ENCODE measurements around the gene GRIK5.
"Not testable (repeated sequence)": the region's sequence is repeated elsewhere in the genome, so short reads cannot be mapped to it uniquely, and the experiment has no call there.

The GRIK5 gene

DNA sequence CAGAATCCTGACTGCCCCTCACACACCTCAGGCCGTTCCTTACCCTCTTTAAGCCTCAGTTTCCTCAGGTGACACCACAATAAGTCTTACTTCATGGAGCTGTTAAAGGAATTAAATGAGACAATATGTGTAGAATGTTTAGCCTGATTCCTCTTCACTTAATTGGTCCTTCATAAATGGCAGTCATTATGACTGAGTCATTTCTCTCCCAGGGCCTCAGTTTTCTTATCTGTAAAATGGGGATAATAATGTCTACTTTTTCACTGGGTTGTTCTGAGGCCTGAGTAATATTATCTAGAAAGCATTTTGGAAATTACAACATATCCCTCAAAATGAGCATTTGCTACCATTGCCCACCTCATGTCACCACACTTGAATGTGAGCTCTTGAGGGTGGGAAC, 40.7 kb upstream of the GRIK5 start:
- ATAC-seq (ENCODE audit: low read depth) (no peak), DNase-seq (ENCODE audit: low spot score) (no peak)
- H3K27me3 ChIP-seq (ENCODE audit: insufficient read depth, poor library complexity, severe bottlenecking): no peaks in the 10 kb centered on the region
- H3K4me1 ChIP-seq (ENCODE audit: insufficient read depth, poor library complexity, severe bottlenecking): peaks cover 38% of the 10 kb centered on the region
- TF ChIP-seq, protein P1, sequence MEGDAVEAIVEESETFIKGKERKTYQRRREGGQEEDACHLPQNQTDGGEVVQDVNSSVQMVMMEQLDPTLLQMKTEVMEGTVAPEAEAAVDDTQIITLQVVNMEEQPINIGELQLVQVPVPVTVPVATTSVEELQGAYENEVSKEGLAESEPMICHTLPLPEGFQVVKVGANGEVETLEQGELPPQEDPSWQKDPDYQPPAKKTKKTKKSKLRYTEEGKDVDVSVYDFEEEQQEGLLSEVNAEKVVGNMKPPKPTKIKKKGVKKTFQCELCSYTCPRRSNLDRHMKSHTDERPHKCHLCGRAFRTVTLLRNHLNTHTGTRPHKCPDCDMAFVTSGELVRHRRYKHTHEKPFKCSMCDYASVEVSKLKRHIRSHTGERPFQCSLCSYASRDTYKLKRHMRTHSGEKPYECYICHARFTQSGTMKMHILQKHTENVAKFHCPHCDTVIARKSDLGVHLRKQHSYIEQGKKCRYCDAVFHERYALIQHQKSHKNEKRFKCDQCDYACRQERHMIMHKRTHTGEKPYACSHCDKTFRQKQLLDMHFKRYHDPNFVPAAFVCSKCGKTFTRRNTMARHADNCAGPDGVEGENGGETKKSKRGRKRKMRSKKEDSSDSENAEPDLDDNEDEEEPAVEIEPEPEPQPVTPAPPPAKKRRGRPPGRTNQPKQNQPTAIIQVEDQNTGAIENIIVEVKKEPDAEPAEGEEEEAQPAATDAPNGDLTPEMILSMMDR (IDR thresholded peaks at IDR 0.05; ENCODE audit: poor library complexity, severe bottlenecking): no peak
- peak overlapping the region; percentile 96 for H3K27ac ChIP-seq (ENCODE audit: poor library complexity, severe bottlenecking)
- no peaks in the 10 kb centered on the region for H3K36me3 ChIP-seq (ENCODE audit: low read depth)
- H3K4me3 ChIP-seq (ENCODE audit: severe bottlenecking): no peak overlapping the region
- H3K9me3 ChIP-seq (ENCODE audit: severe bottlenecking): no peaks in the 10 kb centered on the region

DNA sequence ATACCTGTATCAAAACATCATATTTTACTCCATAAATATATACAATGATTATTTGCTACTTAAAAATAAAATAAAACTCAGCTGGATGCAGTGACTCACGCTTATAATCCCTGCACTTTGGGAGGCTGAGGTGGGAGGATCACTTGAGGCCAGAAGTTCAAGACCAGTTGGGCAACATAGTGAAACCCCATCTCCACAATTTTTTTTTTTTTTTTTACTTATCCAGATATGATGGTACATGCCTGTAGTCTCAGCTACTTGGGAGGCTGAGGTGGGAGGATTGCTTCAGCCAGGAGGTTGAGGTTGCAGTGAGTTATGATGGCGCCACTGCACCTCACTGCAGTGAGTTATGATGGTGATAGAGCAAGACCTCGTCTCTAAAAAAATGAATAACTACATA, 39.9 kb upstream of the GRIK5 start:
- Histone ChIP-seq H3K9me3 (ENCODE audit: severe bottlenecking) (no peaks in the 10 kb centered on the region), H3K36me3 (ENCODE audit: low read depth) (no peaks in the 10 kb centered on the region), H3K4me3 (ENCODE audit: severe bottlenecking) (no peak overlapping the region), H3K27me3 (ENCODE audit: insufficient read depth, poor library complexity, severe bottlenecking) (no peaks in the 10 kb centered on the region), H3K27ac (ENCODE audit: poor library complexity, severe bottlenecking) (peak overlapping the region; percentile 96), H3K4me1 (ENCODE audit: insufficient read depth, poor library complexity, severe bottlenecking) (peaks cover 38% of the 10 kb centered on the region)
- ATAC-seq (ENCODE audit: low read depth): no peak
- no peak for DNase-seq (ENCODE audit: low spot score)
- TF ChIP-seq, protein P1 (IDR thresholded peaks at IDR 0.05; ENCODE audit: poor library complexity, severe bottlenecking): no peak

- Histone ChIP-seq H3K36me3 (ENCODE audit: low read depth) (no peaks in the 10 kb centered on the region), H3K27me3 (ENCODE audit: insufficient read depth, poor library complexity, severe bottlenecking) (no peaks in the 10 kb centered on the region), H3K4me1 (ENCODE audit: insufficient read depth, poor library complexity, severe bottlenecking) (peaks cover 28% of the 10 kb centered on the region), H3K27ac (ENCODE audit: poor library complexity, severe bottlenecking) (peak overlapping the region; percentile 96), H3K9me3 (ENCODE audit: severe bottlenecking) (no peaks in the 10 kb centered on the region), H3K4me3 (ENCODE audit: severe bottlenecking) (no peak overlapping the region)
- ATAC-seq (ENCODE audit: low read depth): peak; percentile 61
- TF ChIP-seq, protein P1 (IDR thresholded peaks at IDR 0.05; ENCODE audit: poor library complexity, severe bottlenecking): peak; percentile 99
- no peak for DNase-seq (ENCODE audit: low spot score)
Measured at GRCh38 chr19:42108527-42109389, 38.8 kb upstream of the GRIK5 start.

GRCh38 chr19:42105368-42105767, 35.4 kb upstream of the GRIK5 start:
- H3K36me3 ChIP-seq (ENCODE audit: low read depth): no peaks in the 10 kb centered on the region
- DNase-seq (ENCODE audit: low spot score): no peak
- no peak overlapping the region for H3K27ac ChIP-seq (ENCODE audit: poor library complexity, severe bottlenecking)
- ATAC-seq (ENCODE audit: low read depth): no peak
- H3K9me3 ChIP-seq (ENCODE audit: severe bottlenecking): no peaks in the 10 kb centered on the region
- TF ChIP-seq, protein P1 (IDR thresholded peaks at IDR 0.05; ENCODE audit: poor library complexity, severe bottlenecking): no peak
- peaks cover 2% of the 10 kb centered on the region for H3K4me1 ChIP-seq (ENCODE audit: insufficient read depth, poor library complexity, severe bottlenecking)
- H3K4me3 ChIP-seq (ENCODE audit: severe bottlenecking): no peak overlapping the region
- no peaks in the 10 kb centered on the region for H3K27me3 ChIP-seq (ENCODE audit: insufficient read depth, poor library complexity, severe bottlenecking)

DNA sequence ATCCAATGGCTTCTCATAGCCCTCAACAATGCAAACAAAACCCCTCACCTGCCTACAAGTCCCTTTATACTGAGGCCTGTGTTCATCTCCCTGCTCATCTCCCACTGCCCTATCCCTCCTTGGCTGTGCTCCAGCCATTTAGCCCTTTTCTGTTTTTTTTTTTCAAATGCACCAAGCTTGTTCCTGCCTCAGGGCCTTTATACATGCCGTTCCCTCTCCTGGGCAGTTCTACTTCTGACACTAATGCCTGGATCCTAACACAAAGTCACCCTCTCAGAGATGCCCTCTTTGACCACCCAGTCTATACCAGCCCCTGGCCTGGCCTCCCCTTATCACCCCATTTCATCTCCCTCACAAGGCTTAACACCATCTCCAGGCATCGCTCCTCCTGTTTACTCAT, 32.9 kb upstream of the GRIK5 start:
- Histone ChIP-seq H3K36me3 (ENCODE audit: low read depth) (no peaks in the 10 kb centered on the region), H3K9me3 (ENCODE audit: severe bottlenecking) (no peaks in the 10 kb centered on the region), H3K27me3 (ENCODE audit: insufficient read depth, poor library complexity, severe bottlenecking) (no peaks in the 10 kb centered on the region), H3K4me1 (ENCODE audit: insufficient read depth, poor library complexity, severe bottlenecking) (peaks cover 3% of the 10 kb centered on the region), H3K4me3 (ENCODE audit: severe bottlenecking) (no peak overlapping the region), H3K27ac (ENCODE audit: poor library complexity, severe bottlenecking) (no peak overlapping the region)
- ATAC-seq (ENCODE audit: low read depth): no peak
- TF ChIP-seq, protein P1 (IDR thresholded peaks at IDR 0.05; ENCODE audit: poor library complexity, severe bottlenecking): no peak
- no peak for DNase-seq (ENCODE audit: low spot score)

- not testable (repeated sequence) for H3K4me1 ChIP-seq (ENCODE audit: insufficient read depth, poor library complexity, severe bottlenecking); H3K36me3 ChIP-seq (ENCODE audit: low read depth); H3K9me3 ChIP-seq (ENCODE audit: severe bottlenecking); DNase-seq (ENCODE audit: low spot score); H3K4me3 ChIP-seq (ENCODE audit: severe bottlenecking); H3K27me3 ChIP-seq (ENCODE audit: insufficient read depth, poor library complexity, severe bottlenecking)
- peak overlapping the region; percentile 18 for H3K27ac ChIP-seq (ENCODE audit: poor library complexity, severe bottlenecking)
- ATAC-seq (ENCODE audit: low read depth): peak; percentile 50; the same call in 2 of the 3 replicates
Measured at GRCh38 chr19:42100241-42100640, 30.2 kb upstream of the GRIK5 start.
